Natural killer cell treated with Interleukin-12 subunit alpha and Interleukin-12 subunit beta and Interleukin-15 and Interleukin-18, amount 100 ng/mL, for 72 hours (primary cell): ENCODE results near the gene PSG7. TPM values are rescaled to one million over a fixed set of nuclear protein-coding genes. Genes with fewer than 3 reads are reported as not detected.

ENCODE experiments used
- total RNA-seq, 2 donors: library from RNA; stranded (reverse); gene quantifications; one replicate each; pipeline ENCODE4 v1.2.3, GENCODE V29; 2022

The PSG7 gene
- total RNA-seq, 2 donors from 2014 or later, result not detected

Other genes with a start within 250 kb of the PSG7 start
- not detected for gene PSG3, start 196.7 kb downstream of the PSG7 start, total RNA-seq
- gene PSG8, start 171.5 kb downstream of the PSG7 start, total RNA-seq, result not detected
- not detected for gene PSG1, start 57.5 kb downstream of the PSG7 start, total RNA-seq
- not detected for gene PSG6, start 19.3 kb downstream of the PSG7 start, total RNA-seq
- not detected for gene PSG11, start 89.3 kb upstream of the PSG7 start, total RNA-seq
- gene PSG2, start 145.5 kb upstream of the PSG7 start, total RNA-seq, result not detected
- gene PSG5, start 249.3 kb upstream of the PSG7 start, total RNA-seq, result not detected